K562 (cell line): ENCODE results near the gene ESRRG. TPM values are rescaled to one million over a fixed set of nuclear protein-coding genes. Genes with fewer than 3 reads are reported as not detected.

ENCODE experiments used
- ATAC-seq: fragments of 200-7000 bp; cut with Tn5 transposase; 3 replicates; pipeline ENCODE4 v1.9.1; 2020; ENCODE audit warnings: moderate library complexity
- BruUV-seq: library from RNA; stranded (reverse); fragments of 400-500 nt; replicated peaks from 2 replicates; lab custom pipeline; 2021; lab: Mats Ljungman, UMichigan
- CTCF ChIA-PET: fragments of 300-600 bp; formaldehyde crosslinking; extraction: SDS; loops from one replicate; lab custom pipeline; 2021; ENCODE audit warnings: low intra/inter-chr PET ratio; lab: Yijun Ruan, JAX
- POLR2A ChIA-PET: fragments of 300-600, 350-650 bp; sonication (Branson Sonifier 250); formaldehyde crosslinking; extraction: SDS; loops from one replicate; lab custom pipeline; 2021; ENCODE audit warnings: antibody characterized with exemption, inconsistent platforms; lab: Yijun Ruan, JAX
- DNase-seq, 4 experiments: peaks; one replicate each; pipeline versions ENCODE4 v3.0.0 to v3.0.0-alpha.2; 2011 to 2018; ENCODE audit warnings: low spot score in 3 of 4, mixed read lengths in 3 of 4; ENCODE audit errors: extremely low read depth in 1 of 4
- FAIRE-seq: peaks from 2 replicates; lab custom pipeline; 2011; peaks lifted over from hg19 to GRCh38; lab: Jason Lieb, UNC
- H2AFZ ChIP-seq: 2 replicates; pipeline ENCODE4 v1.6.0; 2011; ENCODE audit warnings: low read depth, low read length, control low read depth, inconsistent platforms
- H3K27ac ChIP-seq: fragments of 200-600 bp; 3 replicates; pipeline ENCODE4 v1.8.0; 2011; ENCODE audit warnings: low read depth, mild to moderate bottlenecking, control low read depth, inconsistent platforms, low read length, moderate library complexity, mixed read lengths; ENCODE audit errors: extremely low read depth
- H3K27me3 ChIP-seq, 2 experiments: fragments of 300-600 bp in 1 of 2; 2 replicates in 1 of 2; 3 replicates in 1 of 2; pipeline versions ENCODE4 v1.6.0 to v1.8.0; 2011; ENCODE audit warnings: inconsistent platforms in 2 of 2, low read length in 2 of 2, mild to moderate bottlenecking in 1 of 2, mixed read lengths in 1 of 2, moderate library complexity in 1 of 2; ENCODE audit not compliant: control insufficient read depth in 2 of 2, insufficient read depth in 2 of 2
- H3K36me3 ChIP-seq: fragments of 300-600 bp; 3 replicates; pipeline ENCODE4 v1.8.0; 2011; ENCODE audit warnings: mild to moderate bottlenecking, low read length, inconsistent platforms; ENCODE audit not compliant: control insufficient read depth, insufficient read depth
- H3K4me1 ChIP-seq, 2 experiments: fragments of 200-600 bp in 1 of 2; replicated peaks in 1 of 2; 2 replicates in 1 of 2; 3 replicates in 1 of 2; pipeline versions ENCODE4 v1.5.1 to v1.8.0; 2011; ENCODE audit warnings: inconsistent platforms in 2 of 2, low read length in 2 of 2, mild to moderate bottlenecking in 1 of 2, mixed read lengths in 1 of 2, moderate library complexity in 1 of 2; ENCODE audit not compliant: control insufficient read depth in 2 of 2, insufficient read depth in 2 of 2
- H3K4me2 ChIP-seq: 2 replicates; pipeline ENCODE4 v1.6.1; 2011; ENCODE audit warnings: low read length, control low read depth, inconsistent platforms, mixed read lengths; ENCODE audit not compliant: insufficient read depth
- H3K4me3 ChIP-seq: fragments of 200-600 bp; sonication (generic), shearing (Covaris generic); 2 replicates; pipeline ENCODE4 v1.5.1; 2016; ENCODE audit warnings: control low read depth, inconsistent platforms
- H3K79me2 ChIP-seq: fragments of 200-600 bp; 3 replicates; pipeline ENCODE4 v1.8.0; 2011; ENCODE audit warnings: low read length, inconsistent platforms; ENCODE audit not compliant: control insufficient read depth, insufficient read depth
- H3K9ac ChIP-seq, 2 experiments: 2 replicates each; pipeline versions ENCODE4 v1.6.0 to v1.6.1; 2011; ENCODE audit warnings: low read depth in 2 of 2, low read length in 2 of 2, control low read depth in 1 of 2, inconsistent platforms in 1 of 2, mild to moderate bottlenecking in 1 of 2, mixed read lengths in 1 of 2; ENCODE audit not compliant: insufficient read depth in 1 of 2
- H3K9me1 ChIP-seq: one replicate; pipeline ENCODE4 v1.6.0; 2011; ENCODE audit warnings: inconsistent platforms, mild to moderate bottlenecking, low read length, moderate library complexity; ENCODE audit not compliant: control insufficient read depth, insufficient read depth
- H3K9me3 ChIP-seq: replicated peaks from 2 replicates; pipeline ENCODE4 v1.5.1; 2011; ENCODE audit warnings: low read depth, low read length, inconsistent platforms; ENCODE audit not compliant: control insufficient read depth, insufficient read depth
- H4K20me1 ChIP-seq: replicated peaks from 2 replicates; pipeline ENCODE4 v1.6.1; 2011; ENCODE audit warnings: low read length, inconsistent platforms, mixed read lengths; ENCODE audit not compliant: control insufficient read depth, insufficient read depth
- CBX8 ChIP-seq: fragments of 200-600 bp; sonication (generic); IDR thresholded peaks from 2 replicates; pipeline ENCODE4 v1.6.1; 2012; ENCODE audit warnings: borderline replicate concordance, mixed run types, low read depth, mild to moderate bottlenecking, moderate library complexity, mixed read lengths, low read length, control low read depth, inconsistent platforms; ENCODE audit not compliant: poor library complexity, severe bottlenecking; ENCODE audit errors: extremely low read depth
- CHD1 ChIP-seq: fragments of 200-600 bp; sonication (generic); IDR thresholded peaks from one replicate; pipeline ENCODE4 v1.6.1; 2012; ENCODE audit warnings: mild to moderate bottlenecking, moderate library complexity, low read length, inconsistent platforms
- FOXP1 ChIP-seq: sonication (generic); formaldehyde crosslinking; IDR thresholded peaks from 2 replicates; pipeline ENCODE4 v1.8.0; 2022; ENCODE audit warnings: mild to moderate bottlenecking, missing genetic modification reagents
- IRF1 ChIP-seq: sonication (generic); formaldehyde crosslinking; IDR thresholded peaks from 2 replicates; pipeline ENCODE4 v1.8.0; 2022; ENCODE audit warnings: missing genetic modification reagents, mild to moderate bottlenecking, borderline replicate concordance
- LARP7 ChIP-seq: fragments of 450-650 bp; IDR thresholded peaks from 2 replicates; pipeline ENCODE4 v1.6.1; 2016
- NBN ChIP-seq: fragments of 450-650 bp; IDR thresholded peaks from 2 replicates; pipeline ENCODE4 v1.6.1; 2016; ENCODE audit warnings: low read depth, mild to moderate bottlenecking
- PTTG1 ChIP-seq: fragments of 450-650 bp; IDR thresholded peaks from 2 replicates; pipeline ENCODE4 v1.6.1; 2016; ENCODE audit warnings: low read depth, mild to moderate bottlenecking, missing genetic modification characterization, missing compliant biosample characterization
- RNF2 ChIP-seq: sonication (generic); IDR thresholded peaks from 2 replicates; pipeline ENCODE4 v1.6.1; 2016
- TAF7 ChIP-seq: fragments of 450-650 bp; IDR thresholded peaks from 2 replicates; pipeline ENCODE4 v1.6.1; 2016; ENCODE audit warnings: missing genetic modification characterization, missing compliant biosample characterization
- U2AF2 ChIP-seq: fragments of 200-400 bp; formaldehyde crosslinking; optimal IDR thresholded peaks from 2 replicates; pipeline ENCODE3; 2017; ENCODE audit warnings: low read depth, mild to moderate bottlenecking, low read length
- YY1 ChIP-seq, 3 experiments: IDR thresholded peaks; 2 replicates each; pipeline ENCODE4 v1.6.1; 2011; ENCODE audit warnings: low read length in 2 of 3, mild to moderate bottlenecking in 2 of 3, moderate library complexity in 2 of 3, borderline replicate concordance in 1 of 3, control low read depth in 1 of 3, low read depth in 1 of 3; ENCODE audit not compliant: insufficient read depth in 3 of 3, insufficient replicate concordance in 2 of 3, control insufficient read depth in 1 of 3, insufficient read length in 1 of 3; ENCODE audit errors: extremely low read depth in 1 of 3
- ZNF395 ChIP-seq: fragments of 200-800 bp; sonication (Bioruptor generic); IDR thresholded peaks from 2 replicates; pipeline ENCODE4 v1.6.1; 2017; ENCODE audit warnings: missing genetic modification characterization, missing compliant biosample characterization
- ZSCAN29 ChIP-seq: fragments of 450-650 bp; IDR thresholded peaks from 2 replicates; pipeline ENCODE4 v1.6.1; 2017
- WGBS: fragments of 100-300 bp; shearing (Covaris generic); methylation state at CpG from one replicate; pipeline ENCODE4 v1.1.6; 2016; ENCODE audit warnings: low coverage, mixed read lengths; ENCODE audit not compliant: insufficient coverage; ENCODE audit errors: missing lambda C conversion rate; 5-methylcytosine and 5-hydroxymethylcytosine counted together
- in situ Hi-C: fragments of 300-500 bp; cut with MboI; formaldehyde crosslinking; loops from 4 replicates; pipeline ENCODE4 v1.15.0; 2018; ENCODE audit warnings: inconsistent platforms, mixed read lengths
- intact Hi-C: fragments of 100-400 bp; cut with micrococcal nuclease; formaldehyde crosslinking; loops from 2 replicates; pipeline ENCODE4 v1.14.2; 2022
- polyA plus RNA-seq, 8 experiments: library from polyadenylated mRNA; depleted of rRNA in 4 of 8; stranded (reverse) in 5 of 8; unstranded in 3 of 8; fragments of >200 nt; fragmentation: Nextera tagmentation in 2 of 8; fragmentation: Illumina TruSeq in 1 of 8; extraction: Ambion mirVana in 2 of 8; extraction: Trizol in 1 of 8; gene quantifications; 2 replicates each; pipeline versions ENCODE4 v1.2.1 to v1.2.3, GENCODE V29; 2011 to 2014; ENCODE audit warnings: inconsistent platforms in 1 of 8, missing spikeins in 1 of 8
- total RNA-seq, 7 experiments: library from RNA; depleted of rRNA in 6 of 7; stranded (reverse); fragments of >200 nt in 6 of 7; fragmentation: Illumina TruSeq in 2 of 7; extraction: Trizol in 2 of 7; gene quantifications; 2 replicates each; pipeline versions ENCODE4 v1.2.1 to v1.2.3, GENCODE V29; 2011 to 2021; ENCODE audit warnings: low replicate concordance in 1 of 7

ESRRG gene
- total and polyA plus RNA-seq, 9 of the 15 experiments (the other 6 are each of a cell fraction or from before 2014, with no cell fraction given) = not detected

GRCh38 chr1:216750031-216750627 is 26.9 kb upstream of the ESRRG start:
- Histone ChIP-seq H3K27me3 (no peaks in the 10 kb centered on the region), H3K79me2 (no peaks in the 10 kb centered on the region), H3K36me3 (no peaks in the 10 kb centered on the region), H3K27ac (no peak overlapping the region), H4K20me1 (no peaks in the 10 kb centered on the region), H3K4me2 (no peak overlapping the region), H3K4me1 (no peaks in the 10 kb centered on the region), H3K9me3 (no peaks in the 10 kb centered on the region; the same call in 1 of the 2 replicates), H2AFZ (no peak overlapping the region), H3K4me3 (no peak overlapping the region), H3K9me1 (no peaks in the 10 kb centered on the region), H3K9ac (no peak overlapping the region)
- FAIRE-seq (no peak), DNase-seq (no peak), ATAC-seq (no peak)
- in situ Hi-C loops (no loop called here), intact Hi-C loops (no loop called here)
- ChIA-PET POLR2A (no interaction called here), CTCF (no interaction called here)
- 0% methylated on average over 3 of the region's 3 CpGs for WGBS
- BruUV-seq = no TSS peak
- TF ChIP-seq RNF2 (no peak), CHD1 (no peak), YY1 (IDR thresholded peaks at IDR 0.05; ENCODE audit: borderline replicate concordance in 1 of 3, control insufficient read depth in 1 of 3, extremely low read depth in 1 of 3, insufficient read depth in 3 of 3, insufficient read length in 1 of 3, insufficient replicate concordance in 2 of 3, low read depth in 1 of 3, low read length in 2 of 3) (no peak), ZNF395 (no peak), IRF1 (no peak), ZSCAN29 (no peak), LARP7 (no peak), CBX8 (no peak), TAF7 (no peak), FOXP1 (CRISPR knock-in tag) (no peak), U2AF2 (no peak), NBN (no peak), PTTG1 (tag) (no peak)
